PC-9 (cell line): ENCODE data around the gene HSPG2. TPM values are rescaled to one million over a fixed set of nuclear protein-coding genes. Genes with fewer than 3 reads are reported as not detected.
A peak's percentile ranks its signal among the peaks of the same experiment; 100 is the strongest.

ENCODE experiments used
- BruUV-seq: library from RNA; stranded (reverse); fragments of 400-500 nt; replicated peaks from 2 replicates; lab custom pipeline; 2021; lab: Mats Ljungman, UMichigan
- CTCF ChIA-PET: fragments of 300-600 bp; sonication (Branson Sonifier 250); formaldehyde crosslinking; loops from one replicate; lab custom pipeline; 2022; ENCODE audit warnings: antibody characterized with exemption; lab: Charles Lee
- POLR2A ChIA-PET: fragments of 300-600 bp; sonication (Branson Sonifier 250); formaldehyde crosslinking; loops from one replicate; lab custom pipeline; 2022; ENCODE audit warnings: antibody characterized with exemption; ENCODE audit not compliant: unreplicated experiment; lab: Charles Lee
- DNase-seq, 2 experiments: peaks; one replicate each; pipeline versions ENCODE4 v3.0.0 to v3.0.0-alpha.2; 2015 to 2022; ENCODE audit warnings: mixed read lengths in 1 of 2
- H2AFZ ChIP-seq: fragments of 200-600 bp; sonication (generic); 2 replicates; pipeline ENCODE4 v1.8.1; 2017; ENCODE audit warnings: antibody characterized with exemption
- H3F3A ChIP-seq: fragments of 200-600 bp; sonication (generic); 2 replicates; pipeline ENCODE4 v1.8.1; 2017; ENCODE audit warnings: antibody characterized with exemption, mild to moderate bottlenecking, low read depth; ENCODE audit not compliant: insufficient read depth
- H3K27ac ChIP-seq: fragments of 200-600 bp; sonication (generic); 2 replicates; pipeline ENCODE4 v1.6.1; 2016; ENCODE audit warnings: mixed run types
- H3K27me3 ChIP-seq: fragments of 200-600 bp; sonication (generic); 2 replicates; pipeline ENCODE4 v1.6.1; 2016; ENCODE audit warnings: low read depth, mixed run types; ENCODE audit not compliant: insufficient read depth
- H3K36me3 ChIP-seq: fragments of 200-600 bp; sonication (generic); 2 replicates; pipeline ENCODE4 v1.6.1; 2016; ENCODE audit warnings: low read depth, mixed run types
- H3K4me1 ChIP-seq: fragments of 200-600 bp; sonication (generic); replicated peaks from 2 replicates; pipeline ENCODE4 v1.6.1; 2016; ENCODE audit warnings: mixed run types; ENCODE audit not compliant: insufficient read depth
- H3K4me2 ChIP-seq: fragments of 200-600 bp; sonication (generic); 2 replicates; pipeline ENCODE4 v1.6.1; 2017; ENCODE audit warnings: mixed run types
- H3K4me3 ChIP-seq: fragments of 200-600 bp; sonication (generic); 2 replicates; pipeline ENCODE4 v1.6.1; 2016; ENCODE audit warnings: mixed run types
- H3K79me2 ChIP-seq: fragments of 200-600 bp; sonication (generic); 2 replicates; pipeline ENCODE4 v1.6.1; 2017; ENCODE audit warnings: low read depth, mixed run types
- H3K9me2 ChIP-seq: fragments of 200-600 bp; sonication (generic); 2 replicates; pipeline ENCODE4 v1.8.1; 2017; ENCODE audit warnings: mild to moderate bottlenecking; ENCODE audit not compliant: insufficient read depth
- H3K9me3 ChIP-seq: fragments of 200-600 bp; sonication (generic); 2 replicates; pipeline ENCODE4 v1.8.1; 2016; ENCODE audit warnings: low read depth; ENCODE audit not compliant: insufficient read depth
- H4K20me1 ChIP-seq: fragments of 200-600 bp; sonication (generic); 2 replicates; pipeline ENCODE4 v1.8.1; 2017; ENCODE audit not compliant: insufficient read depth
- EZH2 ChIP-seq: fragments of 200-600 bp; sonication (generic); IDR thresholded peaks from 2 replicates; pipeline ENCODE4 v1.8.0; 2017; ENCODE audit warnings: antibody characterized with exemption, low read depth
- intact Hi-C: fragments of 100-400 bp; cut with micrococcal nuclease; formaldehyde crosslinking; loops from one replicate; pipeline ENCODE4 v1.10.0; 2022; ENCODE audit not compliant: unreplicated experiment
- total RNA-seq: library from RNA; stranded (reverse); gene quantifications from 2 replicates; pipeline ENCODE4 v1.2.3, GENCODE V29; 2021
- TF ChIP-seq, protein P1 (sequence below): fragments of 200-600 bp; sonication (generic); conservative IDR thresholded peaks from 2 replicates; pipeline ENCODE4 v1.6.1; 2017; ENCODE audit warnings: mixed run types, antibody characterized with exemption, mild to moderate bottlenecking, moderate library complexity

HSPG2 gene
- total RNA-seq, 1 experiment from 2014 or later = 126 TPM

DNA sequence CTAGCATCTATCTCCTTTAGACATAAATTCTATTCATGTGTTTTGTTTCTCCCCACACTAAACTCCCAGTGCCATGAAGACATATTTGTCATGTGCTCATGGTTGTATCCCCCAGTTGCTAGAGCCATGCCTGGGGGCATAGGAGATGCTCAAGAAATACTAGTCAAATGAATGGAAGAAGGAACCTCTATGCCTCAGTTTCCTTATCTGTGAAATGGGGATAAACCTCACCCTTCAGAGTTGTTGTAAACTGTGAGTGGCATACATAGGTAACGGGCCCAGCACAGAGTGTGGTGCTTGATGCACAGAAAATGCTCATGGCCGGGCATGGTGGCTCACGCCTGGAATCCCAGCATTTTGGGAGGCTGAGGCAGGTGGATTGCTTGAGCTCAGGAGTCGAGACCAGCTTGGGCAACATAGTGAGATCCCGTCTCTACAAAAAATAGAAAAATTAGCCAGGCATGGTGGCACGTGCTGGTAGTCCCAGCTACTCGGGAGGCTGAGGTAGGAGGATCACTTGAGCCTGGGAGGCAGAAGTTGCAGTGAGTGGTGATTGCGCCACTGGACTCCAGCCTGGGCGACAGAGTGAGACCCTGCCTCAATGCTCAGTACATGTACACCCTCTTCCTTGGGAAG lies 116.4 kb downstream of the HSPG2 start:
- H3K9me2 ChIP-seq = no peaks in the 10 kb centered on the region
- no peaks in the 10 kb centered on the region for H3K36me3 ChIP-seq
- TF ChIP-seq, protein P1, sequence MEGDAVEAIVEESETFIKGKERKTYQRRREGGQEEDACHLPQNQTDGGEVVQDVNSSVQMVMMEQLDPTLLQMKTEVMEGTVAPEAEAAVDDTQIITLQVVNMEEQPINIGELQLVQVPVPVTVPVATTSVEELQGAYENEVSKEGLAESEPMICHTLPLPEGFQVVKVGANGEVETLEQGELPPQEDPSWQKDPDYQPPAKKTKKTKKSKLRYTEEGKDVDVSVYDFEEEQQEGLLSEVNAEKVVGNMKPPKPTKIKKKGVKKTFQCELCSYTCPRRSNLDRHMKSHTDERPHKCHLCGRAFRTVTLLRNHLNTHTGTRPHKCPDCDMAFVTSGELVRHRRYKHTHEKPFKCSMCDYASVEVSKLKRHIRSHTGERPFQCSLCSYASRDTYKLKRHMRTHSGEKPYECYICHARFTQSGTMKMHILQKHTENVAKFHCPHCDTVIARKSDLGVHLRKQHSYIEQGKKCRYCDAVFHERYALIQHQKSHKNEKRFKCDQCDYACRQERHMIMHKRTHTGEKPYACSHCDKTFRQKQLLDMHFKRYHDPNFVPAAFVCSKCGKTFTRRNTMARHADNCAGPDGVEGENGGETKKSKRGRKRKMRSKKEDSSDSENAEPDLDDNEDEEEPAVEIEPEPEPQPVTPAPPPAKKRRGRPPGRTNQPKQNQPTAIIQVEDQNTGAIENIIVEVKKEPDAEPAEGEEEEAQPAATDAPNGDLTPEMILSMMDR = no peak
- TF ChIP-seq EZH2 = no peak
- no peaks in the 10 kb centered on the region for H3K27me3 ChIP-seq
- H3F3A ChIP-seq = peaks cover 13% of the 10 kb centered on the region
- no peak overlapping the region for H3K4me2 ChIP-seq
- ChIA-PET CTCF (no interaction called here), POLR2A (no interaction called here)
- H3K79me2 ChIP-seq = no peaks in the 10 kb centered on the region
- H3K9me3 ChIP-seq = no peaks in the 10 kb centered on the region
- H3K27ac ChIP-seq = no peak overlapping the region
- intact Hi-C loops = no loop called here
- TSS peak; percentile 13 for BruUV-seq
- no peak overlapping the region for H2AFZ ChIP-seq
- no peak for DNase-seq
- no peak overlapping the region for H3K4me3 ChIP-seq
- peaks cover 21% of the 10 kb centered on the region for H3K4me1 ChIP-seq
- H4K20me1 ChIP-seq = no peaks in the 10 kb centered on the region

- no TSS peak for BruUV-seq
- H3K79me2 ChIP-seq = no peaks in the 10 kb centered on the region
- H4K20me1 ChIP-seq = no peaks in the 10 kb centered on the region
- no peaks in the 10 kb centered on the region for H3K36me3 ChIP-seq
- H3K27ac ChIP-seq = no peak overlapping the region
- ChIA-PET POLR2A (no interaction called here), CTCF (no interaction called here)
- H3K4me3 ChIP-seq = no peak overlapping the region
- peaks cover 13% of the 10 kb centered on the region for H3F3A ChIP-seq
- no peaks in the 10 kb centered on the region for H3K9me3 ChIP-seq
- DNase-seq = no peak
- H3K27me3 ChIP-seq = no peaks in the 10 kb centered on the region
- intact Hi-C loops = loop anchor here (5.0 kb wide), 1 partner anchor 116 kb away; no protein-coding TSS in a partner anchor
- no peak overlapping the region for H3K4me2 ChIP-seq
- peaks cover 21% of the 10 kb centered on the region for H3K4me1 ChIP-seq
- TF ChIP-seq, protein P1 = no peak
- TF ChIP-seq EZH2 = no peak
- H2AFZ ChIP-seq = no peak overlapping the region
- H3K9me2 ChIP-seq = no peaks in the 10 kb centered on the region
Observed at GRCh38 chr1:21818656-21819055, 118.5 kb downstream of the HSPG2 start.

DNA sequence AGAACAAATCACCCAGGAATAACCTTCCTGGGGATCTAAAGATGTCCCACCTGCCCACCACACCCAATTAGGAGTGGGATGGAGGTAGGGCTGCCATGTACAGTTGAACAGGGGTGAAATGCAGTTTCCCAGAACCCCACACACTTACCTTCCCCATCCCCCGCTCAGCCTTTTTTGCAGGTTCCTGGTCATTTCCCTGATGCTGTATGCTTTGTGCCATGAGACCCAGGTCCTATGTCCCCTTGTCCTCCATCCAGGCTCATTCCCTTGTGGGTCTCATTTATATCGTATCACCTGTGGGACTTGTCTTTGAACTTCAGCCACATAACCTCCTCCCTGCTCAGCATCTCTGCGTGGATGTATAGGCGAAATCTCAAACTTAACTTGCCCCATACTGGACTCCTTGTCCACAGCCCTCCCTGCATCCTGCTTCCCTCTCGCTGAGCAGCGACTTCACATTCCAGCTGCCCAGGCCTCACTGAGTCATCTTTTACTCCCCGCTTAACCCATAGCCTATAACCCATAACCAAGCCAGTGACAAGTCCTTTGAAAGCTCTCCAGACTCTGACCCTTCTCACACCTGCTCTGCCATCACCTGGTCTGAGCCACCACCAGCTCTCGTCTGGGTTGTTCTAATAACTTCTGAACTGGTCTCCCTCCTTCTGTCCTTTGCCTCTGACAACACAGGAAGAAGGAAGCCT lies 120.4 kb downstream of the HSPG2 start:
- no peaks in the 10 kb centered on the region for H3K79me2 ChIP-seq
- H3K27ac ChIP-seq = peak overlapping the region; percentile 79
- H2AFZ ChIP-seq = 0 out of 2 replicates have a peak overlapping the region, but pooled peaks have one; percentile 22
- no peaks in the 10 kb centered on the region for H3K27me3 ChIP-seq
- TF ChIP-seq EZH2 = no peak
- TF ChIP-seq, protein P1 = no peak
- H3K4me2 ChIP-seq = peak overlapping the region; percentile 66
- ChIA-PET POLR2A (no interaction called here), CTCF (no interaction called here)
- intact Hi-C loops = loop anchor here (2.0 to 5.0 kb wide), 2 partner anchors 34 to 114 kb away; partner anchors contain the start of gene USP48
- H3K4me1 ChIP-seq = peaks cover 27% of the 10 kb centered on the region
- H3F3A ChIP-seq = peaks cover 19% of the 10 kb centered on the region
- BruUV-seq = no TSS peak
- H3K36me3 ChIP-seq = no peaks in the 10 kb centered on the region
- no peaks in the 10 kb centered on the region for H3K9me2 ChIP-seq
- H3K4me3 ChIP-seq = no peak overlapping the region
- peak; percentile 69 to 90 for DNase-seq
- no peaks in the 10 kb centered on the region for H3K9me3 ChIP-seq
- no peaks in the 10 kb centered on the region for H4K20me1 ChIP-seq
